Activated CD8-positive, alpha-beta memory T cell treated with anti-CD3 and anti-CD28 coated beads, Interleukin-2, amount 10 ng/mL, durations not matched to agents 7 days and 5 days (primary cell): ENCODE measurements around the gene PLEKHG5. TPM values are rescaled to one million over a fixed set of nuclear protein-coding genes. Genes with fewer than 3 reads are reported as not detected.
A peak's percentile ranks its signal among the peaks of the same experiment; 100 is the strongest.
"Not testable (repeated sequence)": the region's sequence is repeated elsewhere in the genome, so short reads cannot be mapped to it uniquely, and the experiment has no call there.

Experiments used
- ATAC-seq: fragments of 150-1000 bp; cut with Tn5 transposase; one replicate; pipeline ENCODE4 v1.10.0; 2021; ENCODE audit warnings: moderate library complexity
- CTCF ChIA-PET: fragments of 350-600 bp; sonication (Branson Sonifier 250); formaldehyde crosslinking; loops from one replicate; lab custom pipeline; 2021; ENCODE audit warnings: antibody characterized with exemption; lab: Charles Lee
- DNase-seq: peaks from one replicate; pipeline ENCODE4 v3.0.0-alpha.2; 2020
- H3K27ac Mint-ChIP-seq: one replicate; pipeline ENCODE4 v1.8.0; 2021; ENCODE audit warnings: mild to moderate bottlenecking, mixed read lengths
- H3K27me3 Mint-ChIP-seq: one replicate; pipeline ENCODE4 v1.8.0; 2021; ENCODE audit warnings: mixed read lengths
- H3K36me3 Mint-ChIP-seq: one replicate; pipeline ENCODE4 v1.8.0; 2021; ENCODE audit warnings: mild to moderate bottlenecking, mixed read lengths
- H3K4me1 Mint-ChIP-seq: one replicate; pipeline ENCODE4 v1.8.0; 2021; ENCODE audit warnings: mixed read lengths
- H3K4me3 Mint-ChIP-seq: one replicate; pipeline ENCODE4 v1.8.0; 2021; ENCODE audit warnings: mild to moderate bottlenecking, moderate library complexity, mixed read lengths
- H3K9me3 Mint-ChIP-seq: one replicate; pipeline ENCODE4 v1.8.0; 2022; ENCODE audit warnings: low read depth, mixed read lengths
- total RNA-seq, 2 experiments: library from RNA; stranded (reverse); gene quantifications; one replicate each; pipeline ENCODE4 v1.2.3, GENCODE V29; 2021

The PLEKHG5 gene
- total RNA-seq, 2 experiments from 2014 or later: 1.1 to 1.7 TPM

DNA sequence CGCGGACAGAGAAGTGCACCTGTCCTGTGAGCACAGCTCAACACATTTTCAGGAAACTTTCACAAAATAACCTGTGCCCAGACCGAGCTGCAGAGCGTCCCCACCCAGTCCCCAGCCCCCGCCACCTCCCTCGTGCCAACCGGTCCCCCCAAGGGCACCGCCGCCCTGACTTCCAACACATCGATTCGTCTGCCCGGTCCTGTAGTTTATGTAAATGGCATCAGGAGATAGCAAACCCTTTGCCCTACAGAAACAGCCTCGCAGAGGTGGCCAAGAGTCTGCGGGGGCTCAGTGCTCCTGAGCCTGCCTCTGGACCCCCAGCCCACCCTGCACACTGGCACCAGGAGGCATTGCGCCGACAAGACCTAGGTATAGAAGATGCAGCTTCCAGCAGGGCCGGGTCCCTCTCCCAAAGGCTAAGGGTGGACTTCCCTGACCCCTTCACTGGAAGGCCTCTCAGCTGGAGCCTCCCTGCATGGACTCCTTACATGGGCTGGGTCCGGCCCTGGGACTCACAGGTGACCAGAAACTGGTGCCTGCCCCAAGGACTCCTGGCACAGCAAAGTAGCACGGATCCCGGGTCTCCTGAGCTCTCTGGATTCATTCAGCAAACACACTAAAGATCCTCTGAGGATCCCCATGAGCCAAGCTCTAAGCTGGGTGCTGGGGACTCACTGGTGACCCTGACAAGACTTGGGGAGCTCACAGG is 6.6 kb upstream of the PLEKHG5 start:
- DNase-seq (no peak), ATAC-seq (no peak)
- no peaks in the 10 kb centered on the region for H3K9me3 Mint-ChIP-seq
- peak overlapping the region; percentile 52 for H3K4me3 Mint-ChIP-seq
- H3K27ac Mint-ChIP-seq: no peak overlapping the region
- H3K4me1 Mint-ChIP-seq: peaks cover 3% of the 10 kb centered on the region
- H3K27me3 Mint-ChIP-seq: peaks cover 29% of the 10 kb centered on the region
- H3K36me3 Mint-ChIP-seq: no peaks in the 10 kb centered on the region
- CTCF ChIA-PET: interaction anchor here (0.8 to 6.2 kb wide), 4 partner anchors 7 to 204 kb away, joined by 3 to 41 read pairs (median 4); partner anchors contain the start of genes DNAJC11, NOL9 and PLEKHG5

DNA sequence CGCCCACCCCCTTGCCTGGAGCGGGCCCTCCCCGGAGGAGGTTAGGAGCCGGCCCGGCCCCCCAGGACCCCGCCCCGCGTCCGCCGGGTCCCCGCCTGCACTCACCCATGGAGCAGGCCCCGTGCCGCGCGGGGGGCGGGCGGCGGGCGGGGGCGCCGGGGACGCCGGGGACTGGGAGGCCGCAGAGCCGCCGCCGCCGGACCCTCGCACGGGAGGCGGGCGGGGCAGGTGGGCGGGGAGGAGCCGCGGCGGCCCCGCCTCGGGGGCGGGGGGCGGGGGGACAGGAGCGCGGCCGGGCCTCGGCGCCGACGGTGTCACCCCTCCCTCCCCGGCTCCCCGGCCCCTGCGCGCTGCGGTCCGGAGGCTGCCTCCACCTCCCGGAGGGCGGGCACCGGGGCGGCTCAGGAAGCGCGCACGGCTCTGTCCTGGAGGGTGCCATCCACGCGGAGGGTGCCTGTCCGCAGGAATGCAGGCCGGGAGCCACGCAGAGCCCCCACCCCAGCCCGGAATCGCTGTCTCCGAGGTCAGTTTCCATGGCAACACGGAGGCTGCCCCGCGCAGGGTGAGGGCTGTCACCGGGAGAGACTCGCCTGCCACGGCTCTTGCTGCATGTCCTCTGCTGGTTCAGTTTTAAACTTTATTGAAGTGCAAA is 5.9 kb upstream of the PLEKHG5 start:
- ATAC-seq (peak; percentile 80), DNase-seq (peak; percentile 60)
- H3K4me1 Mint-ChIP-seq: peaks cover 3% of the 10 kb centered on the region
- H3K4me3 Mint-ChIP-seq: peak overlapping the region; percentile 52
- CTCF ChIA-PET: interaction anchor here (1.1 to 6.2 kb wide), 2 partner anchors 7 to 14 kb away, joined by 4 to 41 read pairs; partner anchors contain the start of gene PLEKHG5
- peaks cover 29% of the 10 kb centered on the region for H3K27me3 Mint-ChIP-seq
- H3K36me3 Mint-ChIP-seq: no peaks in the 10 kb centered on the region
- H3K27ac Mint-ChIP-seq: no peak overlapping the region
- H3K9me3 Mint-ChIP-seq: no peaks in the 10 kb centered on the region

DNA sequence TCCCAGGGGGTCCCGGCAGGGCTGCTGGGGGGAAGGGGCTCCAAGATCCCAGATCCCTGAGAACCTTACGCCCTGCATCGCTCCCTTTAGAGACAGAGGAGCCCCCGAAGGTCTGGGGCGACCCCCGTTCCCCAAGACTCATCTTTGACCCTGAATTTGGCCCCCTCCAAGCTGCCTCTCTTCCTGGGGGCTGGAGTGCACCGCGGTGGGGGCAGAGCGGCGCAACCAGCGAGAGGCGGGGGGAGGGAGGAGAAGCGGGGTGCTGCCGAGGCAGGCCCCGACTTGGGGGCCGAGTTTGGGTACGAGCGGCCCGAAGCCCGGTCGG is 5.4 kb upstream of the PLEKHG5 start:
- no peak for ATAC-seq

DNA sequence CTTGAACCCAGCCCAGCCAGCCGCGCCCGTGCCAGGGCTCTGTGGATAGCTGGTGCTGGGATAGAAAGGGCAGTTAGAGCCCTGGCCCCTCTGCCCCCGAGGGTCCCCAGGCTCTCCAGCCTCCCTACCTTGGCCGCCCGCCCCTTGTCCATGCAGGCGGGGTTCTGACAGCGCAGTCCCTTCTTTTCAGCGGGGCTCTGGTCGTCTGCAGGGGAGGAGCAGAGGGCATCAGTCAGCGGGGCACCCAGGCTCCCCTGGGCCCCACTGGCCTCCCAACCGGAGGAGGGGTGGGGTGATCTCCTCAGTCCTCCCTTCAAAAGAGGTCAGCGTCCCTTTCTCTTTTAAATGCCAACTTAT is 4.9 kb upstream of the PLEKHG5 start:
- H3K27me3 Mint-ChIP-seq: peaks cover 30% of the 10 kb centered on the region
- no peak overlapping the region for H3K27ac Mint-ChIP-seq
- CTCF ChIA-PET: interaction anchor here (1.4 kb wide), 1 partner anchor 9 kb away, joined by 4 read pairs; no protein-coding TSS in a partner anchor
- no peaks in the 10 kb centered on the region for H3K36me3 Mint-ChIP-seq
- peaks cover 7% of the 10 kb centered on the region for H3K4me1 Mint-ChIP-seq
- no peaks in the 10 kb centered on the region for H3K9me3 Mint-ChIP-seq
- no peak for ATAC-seq
- no peak for DNase-seq
- no peak overlapping the region for H3K4me3 Mint-ChIP-seq

More for the DNA sequence above, 5.4 kb upstream of the PLEKHG5 start:
- Mint-ChIP-seq H3K27ac (no peak overlapping the region), H3K36me3 (no peaks in the 10 kb centered on the region), H3K4me3 (no peak overlapping the region), H3K4me1 (peaks cover 3% of the 10 kb centered on the region), H3K9me3 (no peaks in the 10 kb centered on the region), H3K27me3 (peaks cover 29% of the 10 kb centered on the region)
- no peak for DNase-seq
- CTCF ChIA-PET: interaction anchor here (1.4 kb wide), 1 partner anchor 10 kb away, joined by 4 read pairs; no protein-coding TSS in a partner anchor

DNA sequence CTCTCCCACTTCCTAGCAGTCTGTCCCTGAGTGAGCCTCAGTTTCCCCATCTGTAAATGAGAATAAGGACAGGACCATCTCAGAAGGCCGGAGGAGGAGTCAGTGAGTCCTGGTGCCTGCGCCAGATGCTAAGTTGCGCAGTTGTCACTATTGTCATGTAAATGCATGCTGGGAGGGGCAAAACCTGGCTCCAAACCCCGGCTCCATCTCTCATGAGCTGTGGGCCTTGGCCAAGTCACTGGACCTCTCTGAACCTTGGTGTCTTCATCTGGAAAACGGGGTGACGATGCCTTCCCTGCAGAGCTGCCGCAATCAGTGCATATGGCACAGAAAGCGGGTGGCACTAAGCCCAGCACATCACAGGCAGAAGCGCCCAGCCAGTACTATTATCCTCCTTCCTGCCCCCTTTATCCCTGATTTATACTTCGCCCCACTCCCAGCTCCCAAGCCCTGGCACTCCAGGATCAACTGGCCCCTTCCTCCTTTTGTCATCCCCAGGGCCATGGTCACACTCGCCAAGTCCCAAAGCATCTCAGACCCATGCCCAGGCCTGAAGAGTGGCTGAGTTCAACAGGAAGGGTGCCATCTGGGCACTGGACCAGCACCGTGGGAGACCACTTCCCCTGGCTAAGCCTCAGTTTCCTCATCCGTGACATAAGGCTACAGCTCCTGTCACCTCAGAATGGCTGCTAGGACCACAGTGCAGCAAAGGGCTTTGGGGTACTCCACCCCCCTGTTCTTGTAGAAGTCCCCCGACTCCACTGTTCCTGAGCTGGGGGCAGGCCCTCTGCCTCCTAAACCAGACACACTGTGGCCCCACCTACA is 4.3 kb upstream of the PLEKHG5 start:
- CTCF ChIA-PET: interaction anchor here (1.4 kb wide), 1 partner anchor 8 kb away, joined by 4 read pairs; no protein-coding TSS in a partner anchor
- Mint-ChIP-seq H3K9me3 (no peaks in the 10 kb centered on the region), H3K4me1 (peaks cover 9% of the 10 kb centered on the region), H3K36me3 (no peaks in the 10 kb centered on the region), H3K4me3 (no peak overlapping the region), H3K27me3 (peaks cover 29% of the 10 kb centered on the region), H3K27ac (no peak overlapping the region)
- no peak for DNase-seq
- ATAC-seq: no peak

DNA sequence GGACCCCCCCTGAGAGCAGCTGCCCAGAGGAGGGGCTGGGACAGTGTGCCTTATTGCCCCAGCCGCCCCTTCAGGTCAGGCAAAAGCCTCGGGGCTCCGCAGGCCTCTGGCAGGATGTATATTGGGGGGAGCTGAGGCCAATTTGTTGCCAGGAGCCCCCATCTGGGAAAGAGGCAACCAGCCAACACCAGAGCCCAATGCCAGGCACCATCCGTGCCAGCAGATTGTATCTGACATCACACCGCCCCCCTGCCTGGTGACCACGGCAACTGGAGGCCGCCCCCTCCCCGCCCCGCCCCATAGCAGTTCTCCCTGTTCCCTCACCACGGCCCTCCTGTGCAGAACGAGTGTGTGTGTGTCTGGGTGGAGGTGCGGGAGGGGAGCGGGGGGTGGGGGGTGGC is 3.6 kb upstream of the PLEKHG5 start:
- DNase-seq (no peak), ATAC-seq (no peak)
- CTCF ChIA-PET: no interaction called here
- H3K36me3 Mint-ChIP-seq: no peaks in the 10 kb centered on the region
- peaks cover 29% of the 10 kb centered on the region for H3K27me3 Mint-ChIP-seq
- peaks cover 9% of the 10 kb centered on the region for H3K4me1 Mint-ChIP-seq
- H3K4me3 Mint-ChIP-seq: no peak overlapping the region
- no peaks in the 10 kb centered on the region for H3K9me3 Mint-ChIP-seq
- H3K27ac Mint-ChIP-seq: no peak overlapping the region

DNA sequence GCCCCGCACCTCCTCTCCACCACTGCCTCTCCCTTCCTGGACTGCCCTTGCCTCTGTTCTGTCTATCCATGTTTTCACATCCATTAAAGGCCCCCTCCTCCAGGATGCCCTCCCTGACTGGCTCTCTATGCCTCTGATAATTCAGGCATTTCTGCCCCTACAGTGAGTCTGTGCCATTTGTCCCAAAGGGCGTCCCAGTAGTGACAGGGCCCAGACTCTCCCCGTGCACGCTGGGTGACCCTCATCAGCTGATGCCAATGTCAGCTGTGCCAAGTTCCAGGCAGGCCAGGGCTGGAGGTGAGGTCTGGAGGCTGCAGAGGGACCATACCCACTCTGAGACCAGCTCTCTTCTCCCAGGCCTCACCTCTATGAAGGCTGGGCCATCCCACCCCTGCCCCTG is 3.2 kb upstream of the PLEKHG5 start:
- DNase-seq: no peak
- Mint-ChIP-seq H3K9me3 (no peaks in the 10 kb centered on the region), H3K27me3 (peaks cover 29% of the 10 kb centered on the region), H3K27ac (no peak overlapping the region), H3K36me3 (no peaks in the 10 kb centered on the region), H3K4me3 (no peak overlapping the region), H3K4me1 (peaks cover 9% of the 10 kb centered on the region)
- no peak for ATAC-seq
- CTCF ChIA-PET: no interaction called here

DNA sequence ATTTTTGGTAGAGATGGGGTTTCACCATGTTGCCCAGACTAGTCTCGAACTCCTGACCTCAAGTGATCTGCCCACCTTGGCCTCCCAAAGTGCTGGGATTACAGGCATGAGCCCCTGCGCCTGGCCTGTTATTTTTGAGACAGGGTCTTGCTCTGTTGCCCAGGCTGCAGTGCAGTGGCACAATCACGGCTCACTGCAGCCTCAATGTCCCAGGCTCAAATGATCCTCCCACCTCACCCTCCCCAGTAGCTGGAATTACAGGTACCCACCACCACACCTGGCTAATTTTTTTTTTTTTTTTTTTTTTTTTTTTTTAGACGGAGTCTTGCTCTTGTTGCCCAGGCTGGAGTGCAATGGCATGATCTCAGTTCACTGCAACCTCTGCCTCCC is 2.4 kb upstream of the PLEKHG5 start:
- CTCF ChIA-PET: interaction anchor here (1.6 kb wide), 1 partner anchor 248 kb away, joined by 4 read pairs; no protein-coding TSS in a partner anchor
- peaks cover 24% of the 10 kb centered on the region for H3K27me3 Mint-ChIP-seq
- H3K4me1 Mint-ChIP-seq, H3K36me3 Mint-ChIP-seq, ATAC-seq, H3K9me3 Mint-ChIP-seq, DNase-seq, H3K27ac Mint-ChIP-seq, H3K4me3 Mint-ChIP-seq: not testable (repeated sequence)

DNA sequence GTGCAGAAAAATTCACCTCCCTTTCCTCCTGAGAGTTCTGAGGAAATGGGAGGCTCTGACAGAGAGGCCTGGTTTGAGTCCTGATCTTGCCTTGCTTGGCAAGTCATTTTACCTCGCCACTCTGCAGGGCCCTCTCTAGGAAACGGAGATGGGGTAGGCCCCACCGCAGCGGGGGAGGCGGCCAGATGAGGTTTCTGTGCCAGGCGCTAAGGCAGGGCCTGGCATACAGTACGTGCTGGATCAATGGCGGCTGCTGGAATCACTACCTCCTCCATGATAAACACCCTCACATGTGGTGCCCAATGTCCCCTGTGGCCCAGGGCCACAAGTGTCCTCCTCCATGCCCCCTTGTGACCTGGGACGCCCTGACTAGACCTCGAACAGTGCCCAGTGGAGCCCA is 499 bp upstream of the PLEKHG5 start:
- no peaks in the 10 kb centered on the region for H3K9me3 Mint-ChIP-seq
- peaks cover 8% of the 10 kb centered on the region for H3K4me1 Mint-ChIP-seq
- H3K27ac Mint-ChIP-seq: no peak overlapping the region
- H3K36me3 Mint-ChIP-seq: no peaks in the 10 kb centered on the region
- H3K27me3 Mint-ChIP-seq: peaks cover 23% of the 10 kb centered on the region
- ATAC-seq (no peak), DNase-seq (no peak)
- peak overlapping the region; percentile 73 for H3K4me3 Mint-ChIP-seq
- CTCF ChIA-PET: interaction anchor here (1.2 to 5.5 kb wide), 10 partner anchors 9 to 246 kb away, joined by 4 to 41 read pairs (median 7); partner anchors contain the start of gene NOL9

DNA sequence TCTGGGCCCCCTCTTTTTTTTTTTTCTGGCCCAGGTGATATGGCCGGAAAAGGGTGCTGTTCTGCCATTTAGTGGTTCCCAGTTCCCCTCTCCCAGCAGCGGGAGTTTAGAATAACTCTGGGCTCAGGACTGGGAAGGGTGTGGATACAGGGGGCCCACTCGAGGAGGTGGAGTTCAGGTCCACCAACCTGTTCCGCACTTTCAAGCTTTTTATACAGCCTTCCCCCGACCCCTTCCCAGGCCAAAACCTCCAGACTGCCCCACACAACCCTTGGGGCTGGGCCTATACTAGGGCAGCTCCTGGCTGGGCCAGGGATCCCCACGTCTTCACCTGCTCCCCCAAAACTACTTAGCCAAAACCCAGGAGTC is 402 bp downstream of the PLEKHG5 start:
- DNase-seq (no peak), ATAC-seq (no peak)
- H3K9me3 Mint-ChIP-seq: no peaks in the 10 kb centered on the region
- peak overlapping the region; percentile 73 for H3K4me3 Mint-ChIP-seq
- H3K27ac Mint-ChIP-seq: peak overlapping the region; percentile 77
- CTCF ChIA-PET: interaction anchor here (0.6 to 5.5 kb wide), 25 partner anchors 10 to 284 kb away, joined by 3 to 41 read pairs (median 6); partner anchors contain the start of genes HES2, NOL9 and TAS1R1
- peaks cover 22% of the 10 kb centered on the region for H3K27me3 Mint-ChIP-seq
- H3K4me1 Mint-ChIP-seq: peaks cover 11% of the 10 kb centered on the region
- H3K36me3 Mint-ChIP-seq: no peaks in the 10 kb centered on the region

DNA sequence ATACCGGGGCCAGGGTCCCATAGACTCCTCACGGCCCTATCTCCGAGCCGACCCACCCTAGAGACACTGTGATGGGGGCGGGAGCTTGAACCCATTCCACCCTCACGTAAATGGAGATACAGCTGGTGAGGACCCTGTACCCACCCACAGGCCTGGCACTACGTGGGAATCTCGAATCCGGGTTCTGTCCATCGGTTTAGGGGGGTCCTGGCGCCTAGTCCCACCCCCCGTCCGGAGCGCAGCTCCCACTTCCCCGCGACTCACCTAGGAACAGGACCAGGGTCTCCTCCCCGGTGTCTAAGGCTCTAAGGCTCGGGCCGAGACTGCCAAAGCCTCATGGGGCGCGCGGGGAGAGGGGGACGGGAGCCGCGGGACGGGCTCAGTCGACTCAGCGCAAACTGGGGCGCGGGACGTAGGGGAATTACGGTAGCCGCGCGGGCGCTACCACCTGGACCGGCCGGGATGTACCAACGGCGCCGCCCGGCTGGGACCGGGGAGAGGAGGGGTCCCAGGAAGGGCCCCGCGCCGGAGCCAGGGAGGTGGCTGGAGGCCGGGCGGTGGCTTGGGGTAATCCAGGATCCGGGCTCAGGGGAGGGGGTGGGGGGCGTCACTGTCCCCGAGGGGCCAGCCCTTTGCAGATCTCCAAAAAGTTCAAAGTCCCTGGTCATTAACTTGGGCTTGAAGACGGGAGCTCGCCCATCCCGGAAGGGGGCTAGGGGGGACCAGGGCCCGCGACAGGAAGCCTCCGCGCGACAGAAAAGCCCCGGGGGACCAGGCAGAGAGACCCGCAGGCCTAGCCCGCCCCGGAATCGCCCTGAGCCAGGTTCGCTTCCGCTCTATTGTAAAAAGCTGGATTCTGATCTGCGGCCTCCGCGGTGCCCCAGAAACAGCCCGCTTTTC is 1.0 kb downstream of the PLEKHG5 start:
- no peaks in the 10 kb centered on the region for H3K9me3 Mint-ChIP-seq
- peak overlapping the region; percentile 73 for H3K4me3 Mint-ChIP-seq
- DNase-seq (peak; percentile 72), ATAC-seq (peak; percentile 69)
- no peaks in the 10 kb centered on the region for H3K36me3 Mint-ChIP-seq
- peak overlapping the region; percentile 78 for H3K27ac Mint-ChIP-seq
- peaks cover 9% of the 10 kb centered on the region for H3K4me1 Mint-ChIP-seq
- CTCF ChIA-PET: interaction anchor here (0.6 to 5.5 kb wide), 36 partner anchors 10 to 284 kb away, joined by 3 to 41 read pairs (median 6); partner anchors contain the start of genes HES2, NOL9, TAS1R1 and TNFRSF25
- peaks cover 26% of the 10 kb centered on the region for H3K27me3 Mint-ChIP-seq

DNA sequence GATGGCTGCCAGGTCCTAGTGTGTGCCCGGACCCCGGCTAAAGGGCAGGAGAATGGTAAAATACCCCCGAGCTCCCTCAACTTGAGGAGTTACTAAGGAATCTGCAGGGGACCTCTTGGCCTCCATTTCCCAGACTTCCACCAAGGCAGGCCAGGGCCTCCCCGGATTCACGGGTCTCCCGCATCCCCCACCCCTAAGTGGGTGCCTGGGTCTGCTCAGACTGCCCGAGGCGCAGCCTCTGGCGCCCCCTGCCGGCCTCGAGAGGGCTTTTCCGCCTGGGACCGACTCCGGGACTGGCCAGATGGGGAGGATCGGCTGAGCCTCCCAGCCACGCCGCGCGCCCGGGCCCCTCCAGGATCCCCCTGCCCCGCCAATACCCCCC is 1.7 kb downstream of the PLEKHG5 start:
- ATAC-seq: peak; percentile 80

More for the DNA sequence above, 1.7 kb downstream of the PLEKHG5 start:
- CTCF ChIA-PET: interaction anchor here (0.8 to 5.5 kb wide), 32 partner anchors 9 to 259 kb away, joined by 3 to 41 read pairs (median 6); partner anchors contain the start of genes NOL9, TAS1R1 and TNFRSF25
- peaks cover 9% of the 10 kb centered on the region for H3K4me1 Mint-ChIP-seq
- peak; percentile 84 for DNase-seq
- peaks cover 27% of the 10 kb centered on the region for H3K27me3 Mint-ChIP-seq
- H3K27ac Mint-ChIP-seq: peak overlapping the region; percentile 78
- H3K9me3 Mint-ChIP-seq: no peaks in the 10 kb centered on the region
- peak overlapping the region; percentile 73 for H3K4me3 Mint-ChIP-seq
- no peaks in the 10 kb centered on the region for H3K36me3 Mint-ChIP-seq
